ENCODE measurements around the gene PAGR1. TPM values are rescaled to one million over a fixed set of nuclear protein-coding genes. Genes with fewer than 3 reads are reported as not detected.

The PAGR1 gene
- total RNA-seq, 1 donor, result 19.9 TPM

DNA sequence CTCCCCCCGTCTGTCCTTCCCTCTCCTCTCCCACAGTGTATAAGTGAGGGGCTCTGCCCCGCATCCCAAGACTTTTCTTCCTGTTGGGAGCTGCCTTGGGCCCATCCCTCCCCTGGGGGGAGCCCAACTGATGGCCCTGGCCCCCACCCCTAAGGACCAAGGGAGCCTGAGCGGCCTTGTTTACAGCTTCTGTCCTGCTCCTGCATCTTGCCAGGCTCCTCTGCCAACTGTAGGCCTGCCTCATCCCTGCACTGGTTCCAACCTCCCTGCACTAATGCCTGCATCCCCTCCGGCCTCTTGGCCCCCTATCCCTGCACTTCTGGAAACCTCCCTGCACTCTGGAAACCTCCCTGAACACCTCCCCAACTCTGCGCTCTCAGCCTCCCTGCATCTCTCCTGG, 1.4 kb upstream of the PAGR1 start:
- H4K20me1 ChIP-seq (ENCODE audit: insufficient read depth, low read length), result peaks cover 10% of the 10 kb centered on the region
- no peak for DNase-seq (ENCODE audit: insufficient read length, low spot score, missing footprints)
- H3K36me3 ChIP-seq (ENCODE audit: insufficient read depth, low read length), result peaks cover 22% of the 10 kb centered on the region
- peaks cover 25% of the 10 kb centered on the region for H3K79me2 ChIP-seq (ENCODE audit: insufficient read depth, low read length)
- peak overlapping the region; percentile 91 for H3K4me3 ChIP-seq (ENCODE audit: insufficient read depth, low read length)
- H2AFZ ChIP-seq (ENCODE audit: low read length), result no peak overlapping the region
- no peak overlapping the region for H3K27ac ChIP-seq (ENCODE audit: low read depth, low read length)
- H3K27me3 ChIP-seq (ENCODE audit: insufficient read depth, low read length), result no peaks in the 10 kb centered on the region
- peak overlapping the region; percentile 79 for H3K4me2 ChIP-seq (ENCODE audit: insufficient read depth, low read length)
- no peaks in the 10 kb centered on the region for H3K9me3 ChIP-seq (ENCODE audit: low read depth, low read length)
- H3K4me1 ChIP-seq (ENCODE audit: insufficient read depth, low read length), result peaks cover 46% of the 10 kb centered on the region
- TF ChIP-seq, protein P1, sequence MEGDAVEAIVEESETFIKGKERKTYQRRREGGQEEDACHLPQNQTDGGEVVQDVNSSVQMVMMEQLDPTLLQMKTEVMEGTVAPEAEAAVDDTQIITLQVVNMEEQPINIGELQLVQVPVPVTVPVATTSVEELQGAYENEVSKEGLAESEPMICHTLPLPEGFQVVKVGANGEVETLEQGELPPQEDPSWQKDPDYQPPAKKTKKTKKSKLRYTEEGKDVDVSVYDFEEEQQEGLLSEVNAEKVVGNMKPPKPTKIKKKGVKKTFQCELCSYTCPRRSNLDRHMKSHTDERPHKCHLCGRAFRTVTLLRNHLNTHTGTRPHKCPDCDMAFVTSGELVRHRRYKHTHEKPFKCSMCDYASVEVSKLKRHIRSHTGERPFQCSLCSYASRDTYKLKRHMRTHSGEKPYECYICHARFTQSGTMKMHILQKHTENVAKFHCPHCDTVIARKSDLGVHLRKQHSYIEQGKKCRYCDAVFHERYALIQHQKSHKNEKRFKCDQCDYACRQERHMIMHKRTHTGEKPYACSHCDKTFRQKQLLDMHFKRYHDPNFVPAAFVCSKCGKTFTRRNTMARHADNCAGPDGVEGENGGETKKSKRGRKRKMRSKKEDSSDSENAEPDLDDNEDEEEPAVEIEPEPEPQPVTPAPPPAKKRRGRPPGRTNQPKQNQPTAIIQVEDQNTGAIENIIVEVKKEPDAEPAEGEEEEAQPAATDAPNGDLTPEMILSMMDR (IDR thresholded peaks at IDR 0.05; ENCODE audit: extremely low read depth, low read depth, low read length), result no peak

DNA sequence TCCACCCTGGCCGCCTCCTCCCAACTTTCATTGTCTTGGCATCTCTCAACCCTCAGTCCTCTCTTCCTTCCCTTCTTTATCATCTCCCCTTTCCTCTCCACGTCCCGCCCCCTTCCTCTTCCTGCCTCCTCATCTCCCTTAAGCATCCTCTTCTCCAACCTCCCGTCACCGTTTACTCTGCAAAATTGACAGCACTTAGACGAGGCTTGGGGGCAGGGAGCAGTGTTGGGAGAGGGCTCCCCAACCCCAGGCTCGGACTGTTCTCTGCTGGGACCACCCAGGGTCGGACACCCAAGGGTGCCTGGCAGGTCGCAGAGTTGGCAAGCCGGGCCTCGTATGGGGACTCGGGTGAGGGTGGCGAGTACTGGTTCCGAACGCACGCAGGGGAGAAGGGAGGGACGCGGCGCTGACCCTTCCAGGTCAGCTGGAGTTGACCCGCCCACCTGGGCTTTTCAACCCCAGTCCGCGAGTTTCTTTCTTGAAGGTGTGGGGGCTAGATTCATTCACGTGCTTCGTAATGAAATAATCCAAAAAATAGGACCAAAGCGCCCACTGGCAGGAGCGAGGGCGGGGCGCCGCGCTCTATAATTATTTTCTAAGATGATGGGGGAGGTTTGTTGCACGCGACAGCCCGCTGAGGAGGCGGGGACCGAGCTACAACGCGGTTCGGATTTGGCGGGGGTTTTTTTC, 775 bp upstream of the PAGR1 start:
- Histone ChIP-seq H2AFZ (ENCODE audit: low read length) (peak overlapping the region; percentile 86), H3K4me1 (ENCODE audit: insufficient read depth, low read length) (peaks cover 46% of the 10 kb centered on the region), H4K20me1 (ENCODE audit: insufficient read depth, low read length) (peaks cover 8% of the 10 kb centered on the region), H3K27ac (ENCODE audit: low read depth, low read length) (peak overlapping the region; percentile 37), H3K9me3 (ENCODE audit: low read depth, low read length) (no peaks in the 10 kb centered on the region), H3K79me2 (ENCODE audit: insufficient read depth, low read length) (peaks cover 27% of the 10 kb centered on the region), H3K4me2 (ENCODE audit: insufficient read depth, low read length) (peak overlapping the region; percentile 79), H3K4me3 (ENCODE audit: insufficient read depth, low read length) (peak overlapping the region; percentile 91), H3K27me3 (ENCODE audit: insufficient read depth, low read length) (no peaks in the 10 kb centered on the region), H3K36me3 (ENCODE audit: insufficient read depth, low read length) (peaks cover 19% of the 10 kb centered on the region)
- DNase-seq (ENCODE audit: insufficient read length, low spot score, missing footprints), result peak; percentile 77
- TF ChIP-seq, protein P1 (IDR thresholded peaks at IDR 0.05; ENCODE audit: extremely low read depth, low read depth, low read length), result no peak

- Histone ChIP-seq H4K20me1 (ENCODE audit: insufficient read depth, low read length) (peaks cover 6% of the 10 kb centered on the region), H3K4me3 (ENCODE audit: insufficient read depth, low read length) (peak overlapping the region; percentile 91), H2AFZ (ENCODE audit: low read length) (peak overlapping the region; percentile 73), H3K9me3 (ENCODE audit: low read depth, low read length) (no peaks in the 10 kb centered on the region), H3K27ac (ENCODE audit: low read depth, low read length) (peak overlapping the region; percentile 82), H3K27me3 (ENCODE audit: insufficient read depth, low read length) (no peaks in the 10 kb centered on the region), H3K79me2 (ENCODE audit: insufficient read depth, low read length) (peaks cover 44% of the 10 kb centered on the region), H3K4me2 (ENCODE audit: insufficient read depth, low read length) (peak overlapping the region; percentile 79), H3K4me1 (ENCODE audit: insufficient read depth, low read length) (peaks cover 43% of the 10 kb centered on the region), H3K36me3 (ENCODE audit: insufficient read depth, low read length) (peaks cover 16% of the 10 kb centered on the region)
- TF ChIP-seq, protein P1 (IDR thresholded peaks at IDR 0.05; ENCODE audit: extremely low read depth, low read depth, low read length), result no peak
- peak; percentile 96 for DNase-seq (ENCODE audit: insufficient read length, low spot score, missing footprints)
Observed at GRCh38 chr16:29816694-29817441, 916 bp downstream of the PAGR1 start.

DNA sequence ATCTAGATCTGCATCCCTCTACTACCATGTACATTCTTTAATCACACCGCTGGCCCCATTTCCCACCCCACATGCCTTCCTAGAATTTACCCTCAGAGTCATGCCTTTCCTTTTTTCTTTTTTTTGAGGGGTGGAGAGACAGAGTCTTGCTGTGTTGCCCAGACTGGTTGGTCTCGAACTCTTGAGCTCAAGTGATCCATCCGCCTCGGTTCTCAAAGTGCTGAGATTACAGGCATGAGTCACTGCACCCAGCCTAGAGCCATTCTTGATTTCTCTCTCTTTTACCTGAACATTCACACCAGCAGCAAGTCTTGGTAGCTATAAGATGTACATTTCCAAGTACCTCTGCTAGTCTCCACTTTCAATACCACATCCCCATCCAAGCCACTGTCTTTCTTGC, 2.1 kb downstream of the PAGR1 start:
- Histone ChIP-seq H3K79me2 (ENCODE audit: insufficient read depth, low read length) (peaks cover 55% of the 10 kb centered on the region), H4K20me1 (ENCODE audit: insufficient read depth, low read length) (peaks cover 9% of the 10 kb centered on the region), H3K27ac (ENCODE audit: low read depth, low read length) (no peak overlapping the region), H3K27me3 (ENCODE audit: insufficient read depth, low read length) (no peaks in the 10 kb centered on the region), H3K9me3 (ENCODE audit: low read depth, low read length) (no peaks in the 10 kb centered on the region), H2AFZ (ENCODE audit: low read length) (no peak overlapping the region), H3K36me3 (ENCODE audit: insufficient read depth, low read length) (peaks cover 16% of the 10 kb centered on the region), H3K4me2 (ENCODE audit: insufficient read depth, low read length) (no peak overlapping the region), H3K4me1 (ENCODE audit: insufficient read depth, low read length) (peaks cover 47% of the 10 kb centered on the region), H3K4me3 (ENCODE audit: insufficient read depth, low read length) (no peak overlapping the region)
- no peak for DNase-seq (ENCODE audit: insufficient read length, low spot score, missing footprints)
- TF ChIP-seq, protein P1 (IDR thresholded peaks at IDR 0.05; ENCODE audit: extremely low read depth, low read depth, low read length), result no peak

Data from osteoblast (primary cell).